Right lobe of liver (tissue), 4 donors: ENCODE measurements around the gene HCST.
"Not testable (repeated sequence)": the region's sequence is repeated elsewhere in the genome, so short reads cannot be mapped to it uniquely, and the experiment has no call there.

Experiments
- POLR2A ChIP-seq: fragments of 450-650 bp; IDR thresholded peaks from one replicate; pipeline ENCODE4 v1.6.1; 2017; ENCODE audit warnings: antibody characterized with exemption, mild to moderate bottlenecking
- TF ChIP-seq, protein P1 (sequence below), 4 donors: fragments of 200-600 bp in 3 of 4; fragments of 450-650 bp in 1 of 4; IDR thresholded peaks; one replicate each; pipeline versions ENCODE4 v1.5.1 to v1.8.0; 2016 to 2022; ENCODE audit warnings: antibody characterized with exemption in 4 of 4, mild to moderate bottlenecking in 2 of 4
- donor health status: DM: no; HTN: no; CAD: no.
- donor health status: DM: no; HTN: no; CAD: no.
- donor health status: DM: no; HTN: yes; CAD: no.

DNA sequence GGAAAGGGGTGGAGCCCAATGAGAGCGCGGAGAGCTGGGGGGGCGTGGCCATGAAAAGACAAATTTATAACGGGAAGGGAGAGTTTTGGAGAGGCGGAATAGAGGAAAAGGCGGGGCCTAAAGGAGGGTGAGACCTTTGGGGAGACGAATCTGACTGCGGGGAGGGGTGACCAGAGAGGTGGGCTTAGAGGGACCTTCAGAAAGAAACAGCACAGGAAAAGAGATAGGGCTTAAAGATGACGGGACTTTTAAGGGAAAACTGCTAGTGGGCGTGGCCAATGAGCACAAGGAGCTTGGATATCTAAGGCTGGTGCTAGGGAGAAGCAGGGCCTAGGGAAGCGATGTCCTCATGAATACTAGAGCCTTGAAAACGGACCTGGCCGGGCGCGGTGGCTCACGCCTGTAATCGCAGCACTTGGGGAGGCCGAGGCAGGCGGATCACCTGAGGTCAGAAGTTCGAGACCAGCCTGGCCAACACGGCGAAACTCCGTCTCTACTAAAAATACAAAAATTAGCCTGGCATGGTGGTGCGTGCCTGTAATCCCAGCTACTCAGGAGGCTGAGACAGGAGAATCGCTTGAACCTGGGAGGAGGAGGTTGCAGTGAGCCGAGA, 32.1 kb upstream of the HCST start:
- TF ChIP-seq, protein P1, sequence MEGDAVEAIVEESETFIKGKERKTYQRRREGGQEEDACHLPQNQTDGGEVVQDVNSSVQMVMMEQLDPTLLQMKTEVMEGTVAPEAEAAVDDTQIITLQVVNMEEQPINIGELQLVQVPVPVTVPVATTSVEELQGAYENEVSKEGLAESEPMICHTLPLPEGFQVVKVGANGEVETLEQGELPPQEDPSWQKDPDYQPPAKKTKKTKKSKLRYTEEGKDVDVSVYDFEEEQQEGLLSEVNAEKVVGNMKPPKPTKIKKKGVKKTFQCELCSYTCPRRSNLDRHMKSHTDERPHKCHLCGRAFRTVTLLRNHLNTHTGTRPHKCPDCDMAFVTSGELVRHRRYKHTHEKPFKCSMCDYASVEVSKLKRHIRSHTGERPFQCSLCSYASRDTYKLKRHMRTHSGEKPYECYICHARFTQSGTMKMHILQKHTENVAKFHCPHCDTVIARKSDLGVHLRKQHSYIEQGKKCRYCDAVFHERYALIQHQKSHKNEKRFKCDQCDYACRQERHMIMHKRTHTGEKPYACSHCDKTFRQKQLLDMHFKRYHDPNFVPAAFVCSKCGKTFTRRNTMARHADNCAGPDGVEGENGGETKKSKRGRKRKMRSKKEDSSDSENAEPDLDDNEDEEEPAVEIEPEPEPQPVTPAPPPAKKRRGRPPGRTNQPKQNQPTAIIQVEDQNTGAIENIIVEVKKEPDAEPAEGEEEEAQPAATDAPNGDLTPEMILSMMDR (IDR thresholded peaks at IDR 0.05) = not testable (repeated sequence)
- not testable (repeated sequence) for TF ChIP-seq POLR2A
